ENCODE results near the gene SULT2B1.

The SULT2B1 gene

GRCh38 chr19:48560095-48560530 lies 8.1 kb downstream of the SULT2B1 start:
- no peak overlapping the region for H3K4me3 ChIP-seq (ENCODE audit: low read depth, low read length)
- no peak for TF ChIP-seq CTCF (IDR thresholded peaks at IDR 0.05; ENCODE audit: control insufficient read depth, extremely low read depth, insufficient read depth)
- DNase-seq (ENCODE audit: low read depth), result no peak

DNA sequence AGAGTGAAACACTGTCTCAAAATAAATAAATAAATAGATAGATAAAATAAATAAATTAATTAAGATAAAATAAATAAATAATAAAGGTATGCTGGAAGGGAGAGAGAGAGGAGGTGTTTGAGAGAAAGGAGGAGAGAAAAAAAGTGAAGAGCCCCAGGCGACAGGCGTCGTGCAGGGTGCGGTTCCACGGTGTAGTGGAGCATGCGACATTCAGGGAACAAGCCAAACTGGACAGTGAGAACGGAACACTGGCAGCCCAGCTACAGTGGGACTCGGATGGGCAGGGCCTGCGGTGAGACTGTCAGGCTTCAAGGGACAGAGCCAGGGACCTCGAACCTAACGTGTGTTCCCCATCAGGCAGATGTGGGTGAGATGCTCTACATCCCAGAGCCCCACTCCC lies 9.4 kb downstream of the SULT2B1 start:
- no peak for TF ChIP-seq CTCF (IDR thresholded peaks at IDR 0.05; ENCODE audit: control insufficient read depth, extremely low read depth, insufficient read depth)
- no peak overlapping the region for H3K4me3 ChIP-seq (ENCODE audit: low read depth, low read length)
- DNase-seq (ENCODE audit: low read depth), result no peak

DNA sequence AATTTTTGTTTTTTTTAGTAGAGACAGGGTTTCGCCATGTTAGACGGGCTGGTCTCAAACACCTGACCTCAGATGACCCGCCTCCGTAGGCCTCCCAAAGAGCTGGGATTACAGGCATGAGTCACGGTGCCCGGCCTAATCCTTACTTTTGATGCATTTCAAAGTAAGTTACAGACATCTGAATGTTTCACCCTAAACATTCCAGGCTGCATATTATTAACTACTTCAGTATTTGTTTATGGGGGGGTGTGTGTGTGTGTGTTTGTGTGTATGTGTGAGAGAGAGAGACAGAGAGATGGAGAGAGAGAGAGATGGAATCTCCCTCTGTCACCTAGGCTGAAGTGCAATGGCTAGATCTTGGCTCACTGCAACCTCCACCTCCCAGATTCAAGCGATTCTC lies 13.1 kb downstream of the SULT2B1 start:
- H3K4me3 ChIP-seq (ENCODE audit: low read depth, low read length), result no peak overlapping the region
- DNase-seq (ENCODE audit: low read depth), result no peak

GRCh38 chr19:48568345-48568886 lies 16.4 kb downstream of the SULT2B1 start:
- DNase-seq (ENCODE audit: low read depth), result no peak

More for the DNA sequence above, 13.1 kb downstream of the SULT2B1 start:
- TF ChIP-seq CTCF (IDR thresholded peaks at IDR 0.05; ENCODE audit: control insufficient read depth, extremely low read depth, insufficient read depth), result no peak

DNA sequence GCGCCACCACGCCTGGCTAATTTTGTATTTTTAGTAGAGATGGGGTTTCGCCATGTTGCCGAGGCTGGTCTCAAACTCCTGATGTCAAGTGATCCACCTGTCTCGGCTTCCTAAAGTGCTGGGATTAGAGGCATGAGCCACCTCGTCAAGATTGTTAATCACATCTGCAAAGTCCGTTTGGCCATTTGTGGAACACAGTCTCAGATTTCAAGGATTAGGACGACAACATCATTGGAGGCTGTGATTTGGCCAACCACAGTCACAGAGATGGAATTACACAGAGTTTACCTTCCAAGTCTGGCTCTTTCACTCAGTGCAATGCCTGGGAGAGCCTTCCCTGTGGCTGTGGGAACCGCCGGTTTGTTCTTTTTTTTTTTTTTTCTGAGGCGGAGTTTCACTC lies 17.8 kb downstream of the SULT2B1 start:
- DNase-seq (ENCODE audit: low read depth), result no peak
- TF ChIP-seq CTCF (IDR thresholded peaks at IDR 0.05; ENCODE audit: control insufficient read depth, extremely low read depth, insufficient read depth), result no peak
- H3K4me3 ChIP-seq (ENCODE audit: low read depth, low read length), result no peak overlapping the region

More at GRCh38 chr19:48568345-48568886, 16.4 kb downstream of the SULT2B1 start:
- no peak for TF ChIP-seq CTCF (IDR thresholded peaks at IDR 0.05; ENCODE audit: control insufficient read depth, extremely low read depth, insufficient read depth)
- H3K4me3 ChIP-seq (ENCODE audit: low read depth, low read length), result no peak overlapping the region

DNA sequence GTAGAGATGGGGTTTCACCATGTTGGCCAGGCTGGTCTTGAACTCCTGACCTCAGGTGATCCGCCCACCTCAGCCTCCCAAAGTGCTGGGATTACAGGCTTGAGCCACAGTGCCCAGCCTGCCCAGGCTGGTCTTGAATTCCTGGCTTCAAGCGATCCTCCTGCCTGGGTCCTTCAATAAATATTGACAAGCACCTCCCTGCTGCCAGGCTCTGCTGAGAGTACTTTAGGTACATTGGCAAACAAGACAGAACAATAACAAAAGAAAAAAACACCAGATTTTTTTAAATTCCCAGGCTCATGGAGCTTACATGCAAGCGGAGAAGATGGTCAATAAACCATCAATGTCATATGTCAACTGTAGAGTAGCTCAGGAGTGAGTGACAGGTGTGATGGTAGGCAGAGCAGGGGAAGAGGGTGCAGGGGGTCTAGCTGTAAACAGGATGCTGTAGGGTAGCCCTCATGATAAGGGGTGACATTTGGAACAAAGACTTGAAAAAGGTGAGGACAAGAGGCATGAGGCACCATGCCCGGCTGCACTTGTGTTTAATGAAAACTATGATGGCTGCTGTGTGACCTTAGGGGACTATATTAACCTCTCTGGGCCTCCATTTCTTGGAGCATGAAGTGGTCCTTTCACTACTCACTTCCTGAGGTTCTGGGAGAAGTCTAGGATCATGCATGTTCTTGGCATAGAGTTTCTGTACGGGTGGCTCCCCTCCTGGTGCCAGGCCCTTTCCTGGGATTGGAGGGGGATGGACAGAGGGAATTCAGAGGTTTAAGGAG lies 19.6 kb downstream of the SULT2B1 start:
- H3K4me3 ChIP-seq (ENCODE audit: low read depth, low read length), result no peak overlapping the region
- peak; percentile 92 for DNase-seq (ENCODE audit: low read depth)
- TF ChIP-seq CTCF (IDR thresholded peaks at IDR 0.05; ENCODE audit: control insufficient read depth, extremely low read depth, insufficient read depth), result no peak

Data from LNCaP clone FGC (cell line).